CD4-positive, alpha-beta T cell treated with Interleukin-2 at 100 ng/mL for 4 hours (primary cell): ENCODE results near the gene ASPG.

Experiments
- DNase-seq: peaks from one replicate; pipeline ENCODE4 v3.0.0-alpha.2; 2020; ENCODE audit warnings: low spot score

The ASPG gene

GRCh38 chr14:104085032-104085888, at the start of gene ASPG:
Gene ASPG (plus strand): TSS chr14:104085700. CDS start chr14:104085771, 71 bp downstream.
- DNase-seq: no peak

- DNase-seq: no peak
Measured at GRCh38 chr14:104036212-104036611, 49.3 kb upstream of the ASPG start.

DNA sequence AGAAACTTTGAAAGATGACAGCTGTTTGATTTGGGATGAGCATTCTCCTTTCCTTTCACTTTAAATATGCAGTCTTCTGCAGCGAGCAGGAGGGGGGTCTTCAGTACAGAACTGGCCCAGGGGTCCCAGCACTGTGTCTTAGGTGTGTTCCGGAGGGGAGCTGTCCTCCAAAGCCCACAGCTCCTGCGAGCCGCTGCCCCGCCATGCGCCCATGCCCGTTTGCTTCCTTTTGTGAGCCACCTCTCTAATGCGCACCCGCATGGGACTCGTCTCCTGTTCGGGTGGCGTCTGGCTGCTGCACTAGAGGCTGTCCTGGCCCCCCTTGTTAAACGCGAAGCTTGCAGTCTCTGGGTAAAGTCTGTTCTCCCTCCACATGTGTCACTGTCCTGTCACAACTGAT, 48.4 kb upstream of the ASPG start:
- no peak for DNase-seq

DNA sequence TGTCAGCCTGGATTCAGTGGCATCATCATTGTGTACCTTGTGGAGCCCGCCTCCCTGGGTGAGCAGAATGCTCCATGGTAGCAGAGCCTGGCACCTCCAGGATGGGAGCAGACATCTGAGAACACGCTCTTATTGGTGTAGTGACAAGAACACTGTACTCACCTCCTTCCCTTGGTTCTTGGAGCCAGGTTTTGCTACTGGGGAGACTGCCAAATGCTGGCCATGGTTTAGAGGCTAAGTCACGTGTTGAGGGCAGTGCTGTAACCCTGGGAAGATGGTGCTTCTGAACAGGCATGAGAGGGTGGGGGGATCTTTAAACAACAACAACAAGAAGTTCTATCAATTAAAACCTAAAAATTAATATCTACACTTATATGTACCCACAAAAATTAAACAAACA, 47.6 kb upstream of the ASPG start:
- no peak for DNase-seq

DNA sequence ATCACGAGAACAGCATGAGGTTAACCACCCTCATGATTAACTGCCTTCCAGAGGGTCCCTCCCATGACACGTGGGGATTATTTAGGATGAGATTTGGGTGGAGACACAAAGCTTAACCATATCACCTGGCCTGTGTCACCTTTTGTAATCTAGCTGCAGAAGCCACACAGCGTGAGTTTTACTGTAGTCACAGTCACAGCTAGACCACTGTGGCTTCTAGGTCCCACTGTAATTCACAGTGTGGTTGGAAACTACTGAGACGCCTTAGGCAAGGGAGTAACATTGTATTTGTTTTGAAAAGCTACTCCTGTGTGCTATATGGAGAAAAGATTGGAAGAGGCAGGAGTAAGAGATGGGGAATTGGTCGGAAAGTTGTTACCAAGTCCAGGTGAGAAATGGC, 46.3 kb upstream of the ASPG start:
- DNase-seq: no peak

DNA sequence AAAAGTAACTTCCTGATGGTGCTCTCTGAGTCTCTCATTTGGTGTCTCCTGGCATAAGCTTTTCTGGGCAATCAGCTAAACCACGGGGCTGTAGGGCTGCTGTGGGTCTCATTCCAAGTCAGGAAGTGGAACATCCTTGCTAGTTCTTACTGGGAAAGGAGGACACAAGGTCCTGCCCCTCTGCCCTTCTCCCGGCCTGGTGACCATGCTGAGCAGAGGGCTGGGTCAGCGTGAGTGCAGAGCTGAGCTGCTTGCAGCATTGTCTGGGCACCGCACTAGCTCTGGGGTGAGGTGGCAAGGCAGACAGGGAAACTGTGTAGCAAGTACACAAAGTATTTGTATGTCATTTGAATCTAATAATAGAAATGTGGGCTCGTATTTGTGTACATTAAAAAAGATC, 45.0 kb upstream of the ASPG start:
- no peak for DNase-seq

DNA sequence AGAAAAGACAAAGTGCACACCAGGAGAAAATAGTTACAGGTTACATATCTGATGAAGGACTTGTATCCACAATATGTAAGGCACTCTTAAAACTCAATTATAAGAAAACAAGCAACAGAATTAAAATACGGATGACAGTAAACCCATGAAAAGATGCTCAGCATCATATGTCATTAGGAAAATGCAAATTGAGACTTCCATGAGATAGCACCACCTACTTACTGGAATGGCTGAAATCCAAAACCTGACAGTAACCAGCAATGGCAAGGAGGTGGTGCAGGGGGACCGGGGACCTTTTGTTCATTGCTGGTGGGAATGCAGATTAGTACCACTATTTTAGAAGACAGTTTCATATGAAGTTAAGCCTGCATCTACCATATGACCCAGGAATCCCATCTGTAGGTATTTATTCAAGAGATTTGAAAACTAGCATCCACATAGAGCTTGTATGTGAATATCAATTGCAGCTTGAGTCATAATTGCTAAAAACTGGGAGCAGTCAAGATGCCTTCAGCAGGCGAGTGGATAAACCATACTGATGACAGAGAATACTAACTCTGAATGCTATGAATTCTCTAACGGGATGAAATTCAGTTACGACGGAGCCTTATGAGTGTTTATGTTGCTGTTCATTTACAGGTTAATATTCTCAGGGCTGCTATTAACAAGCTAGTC, 43.9 kb upstream of the ASPG start:
- DNase-seq: no peak

GRCh38 chr14:104044016-104044415, 41.5 kb upstream of the ASPG start:
- DNase-seq: no peak

DNA sequence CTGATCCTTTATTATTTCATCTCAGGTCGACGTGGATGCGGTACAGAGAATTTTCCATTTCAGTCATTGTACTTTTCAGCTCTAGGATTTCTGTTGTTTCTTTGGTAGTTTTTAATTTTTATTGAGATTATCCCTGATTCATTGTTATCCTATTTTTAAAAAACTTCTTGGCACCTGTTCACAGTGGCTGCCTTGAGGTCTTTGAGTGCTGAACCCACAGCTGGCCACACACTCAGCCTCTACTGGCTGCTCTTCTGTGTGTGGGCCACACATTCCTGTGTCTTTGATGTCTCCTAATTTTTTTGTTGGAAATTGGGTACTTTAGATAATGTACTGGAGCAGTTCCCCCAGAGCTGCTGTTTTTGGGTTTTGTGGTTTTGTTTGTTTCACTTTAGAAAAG, 37.7 kb upstream of the ASPG start:
- no peak for DNase-seq

GRCh38 chr14:104048758-104049507, 36.6 kb upstream of the ASPG start:
- DNase-seq: no peak

DNA sequence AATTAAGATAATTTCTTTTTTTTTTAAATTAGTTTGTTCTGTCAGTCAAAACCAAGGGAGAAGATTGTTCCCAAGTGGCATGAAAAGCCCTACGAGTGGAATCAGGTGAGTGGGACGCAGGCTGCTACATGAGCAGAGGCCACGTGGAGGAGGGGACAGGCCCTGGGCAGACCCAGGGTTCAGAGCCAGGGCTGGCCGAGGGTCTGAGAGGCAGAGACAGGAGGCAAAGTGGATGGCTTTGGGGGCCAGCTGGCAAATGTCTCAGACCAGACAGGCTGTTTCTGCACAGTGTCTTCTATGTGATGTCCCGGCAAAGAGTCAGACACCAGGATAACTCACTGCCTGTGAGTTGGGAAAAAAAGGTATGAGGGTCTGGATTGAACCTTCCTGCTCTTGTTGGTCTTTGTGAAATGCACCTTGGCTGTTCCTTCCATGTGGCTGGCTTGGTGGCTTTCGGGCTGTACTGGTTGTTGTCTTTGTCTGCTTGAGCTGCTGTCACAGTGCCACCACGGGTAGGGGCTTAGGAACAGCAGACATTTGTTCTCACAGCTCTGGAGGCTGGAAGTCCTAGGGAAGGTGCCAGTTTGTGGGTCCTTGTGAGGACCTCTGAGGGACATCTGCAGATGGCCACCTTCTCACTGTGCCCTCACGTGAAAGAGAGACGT, 35.8 kb upstream of the ASPG start:
- DNase-seq: no peak

DNA sequence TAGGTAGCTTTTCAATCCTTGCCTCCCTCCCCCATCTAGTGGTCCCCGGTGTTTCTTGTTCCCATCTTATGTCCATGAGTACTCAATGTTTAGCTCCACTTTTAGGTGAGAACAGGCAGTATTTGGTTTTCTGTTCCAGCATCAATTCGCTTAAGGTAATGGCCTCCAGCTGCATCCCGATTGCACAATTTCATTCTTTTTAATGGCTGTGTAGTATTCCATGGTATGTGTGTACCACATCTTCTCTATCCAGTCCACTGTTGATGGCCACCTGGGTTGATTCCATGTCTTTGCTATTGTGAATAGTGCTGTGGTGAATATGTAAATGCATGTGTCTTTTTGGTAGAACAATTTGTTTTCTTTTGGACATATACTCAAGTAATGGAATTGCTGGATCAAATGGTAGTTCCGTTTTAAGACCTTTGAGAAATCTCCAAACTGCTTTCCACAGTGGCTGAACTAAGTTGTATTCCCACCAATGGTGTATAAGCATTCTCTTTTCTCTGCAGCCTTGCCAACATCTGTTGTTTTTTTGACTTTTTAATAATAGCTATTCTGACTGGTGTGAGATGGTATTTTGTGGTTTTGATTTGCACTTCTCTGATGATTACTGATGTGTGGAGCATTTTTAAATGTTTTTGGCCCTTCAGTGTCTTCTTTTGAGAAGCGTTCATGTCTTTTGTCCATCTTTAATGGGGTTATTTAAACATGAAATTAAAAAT, 34.2 kb upstream of the ASPG start:
- DNase-seq: no peak

- DNase-seq: no peak
Measured at GRCh38 chr14:104054222-104054905, 31.1 kb upstream of the ASPG start.

DNA sequence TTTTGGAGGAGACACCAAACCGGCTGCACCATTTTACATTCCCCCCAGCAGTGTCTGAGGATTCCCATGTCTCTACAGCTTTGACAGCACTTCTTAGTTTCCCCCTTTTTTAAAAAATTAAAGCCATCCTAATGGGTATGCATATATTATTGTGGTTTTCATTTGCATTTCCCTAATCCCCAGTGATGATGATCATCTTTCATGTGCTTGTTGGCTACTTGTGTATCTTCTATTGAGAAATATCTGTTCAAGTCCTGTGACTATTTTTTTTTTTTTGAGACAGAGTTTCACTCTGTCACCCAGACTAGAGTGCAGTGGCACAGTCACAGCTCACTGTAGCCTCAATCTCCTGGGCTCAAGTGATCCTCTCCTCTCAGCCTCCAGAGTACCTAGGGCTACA, 23.2 kb upstream of the ASPG start:
- no peak for DNase-seq

- no peak for DNase-seq
Measured at GRCh38 chr14:104064003-104064402, 21.5 kb upstream of the ASPG start.

GRCh38 chr14:104066279-104066678, 19.2 kb upstream of the ASPG start:
- DNase-seq: no peak

- DNase-seq: no peak
Measured at GRCh38 chr14:104066719-104067295, 18.7 kb upstream of the ASPG start.

- no peak for DNase-seq
Measured at GRCh38 chr14:104069541-104069940, 16.0 kb upstream of the ASPG start.

DNA sequence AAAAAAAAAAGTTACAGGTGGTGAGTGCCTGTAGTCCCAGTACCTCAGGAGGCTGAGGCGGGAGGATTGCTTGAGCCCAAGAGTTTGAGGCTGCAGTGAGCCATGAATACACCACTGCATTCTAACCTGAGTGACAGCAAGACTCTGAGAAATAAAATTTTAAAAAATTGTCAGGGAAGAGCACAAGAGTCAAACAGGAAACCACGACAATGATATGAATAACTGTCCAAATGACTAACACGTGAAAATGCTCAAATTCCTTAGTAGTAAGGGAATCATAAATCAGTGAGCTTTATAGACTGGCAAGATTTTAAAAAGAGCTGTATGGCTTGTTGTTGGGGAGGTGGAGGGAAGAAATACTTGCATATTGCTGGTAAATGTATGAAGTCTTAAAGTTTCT, 12.9 kb upstream of the ASPG start:
- DNase-seq: no peak

DNA sequence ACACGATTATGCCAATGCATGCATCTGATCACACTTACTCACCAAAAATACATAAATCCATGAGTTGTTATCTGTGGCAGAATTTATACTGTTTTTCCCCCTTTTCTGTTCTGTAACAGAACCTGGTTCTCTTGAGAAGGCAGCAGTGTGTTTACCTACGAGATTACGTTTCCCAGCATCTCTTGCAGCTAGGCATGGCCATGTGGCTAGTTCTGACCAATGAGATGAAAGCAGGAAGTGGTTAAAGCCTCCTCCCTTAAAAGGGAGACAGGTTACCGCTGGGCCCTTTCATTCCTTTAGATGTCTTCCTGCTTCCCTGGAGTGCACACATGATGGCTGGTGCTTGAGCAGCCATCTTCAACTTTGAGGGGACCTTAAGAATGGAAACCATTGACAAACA, 11.7 kb upstream of the ASPG start:
- no peak for DNase-seq
